ENCODE data around the gene CDX1. TPM values are rescaled to one million over a fixed set of nuclear protein-coding genes. Genes with fewer than 3 reads are reported as not detected.

The CDX1 gene
- total RNA-seq, 1 donor from 2014 or later = not detected

DNA sequence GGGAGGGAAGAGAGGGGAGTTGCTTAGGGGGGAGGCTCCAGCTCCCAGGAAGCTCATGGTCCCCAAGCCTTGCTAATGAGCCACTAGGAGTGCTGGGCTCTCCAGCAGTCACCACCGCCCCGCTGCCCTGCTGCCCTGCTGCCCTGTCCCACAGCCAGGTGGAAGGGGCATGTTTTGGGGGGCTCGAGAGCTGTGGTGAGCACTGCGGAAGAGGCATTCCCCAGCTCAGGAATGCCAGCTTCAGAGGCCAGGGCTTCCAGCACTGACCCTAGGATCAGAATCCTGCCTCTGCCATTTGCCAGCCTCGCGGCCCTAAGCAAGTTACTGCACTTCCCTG, 40.2 kb downstream of the CDX1 start:
- no peak overlapping the region for H3K27ac Mint-ChIP-seq (ENCODE audit: unreplicated experiment)
- H3K36me3 Mint-ChIP-seq (ENCODE audit: unreplicated experiment) = no peaks in the 10 kb centered on the region
- DNase-seq = no peak
- H3K9me3 Mint-ChIP-seq (ENCODE audit: unreplicated experiment) = peaks cover 3% of the 10 kb centered on the region
- H3K27me3 Mint-ChIP-seq (ENCODE audit: unreplicated experiment) = peaks cover 7% of the 10 kb centered on the region
- no peak for TF ChIP-seq CTCF (IDR thresholded peaks at IDR 0.05; ENCODE audit: partially characterized antibody, unreplicated experiment)
- no peak overlapping the region for H3K4me3 Mint-ChIP-seq (ENCODE audit: unreplicated experiment)
- H3K4me1 Mint-ChIP-seq (ENCODE audit: low read depth, unreplicated experiment) = no peaks in the 10 kb centered on the region

GRCh38 chr5:150208187-150209098, 41.9 kb downstream of the CDX1 start:
- Mint-ChIP-seq H3K4me1 (ENCODE audit: low read depth, unreplicated experiment) (no peaks in the 10 kb centered on the region), H3K9me3 (ENCODE audit: unreplicated experiment) (peaks cover 3% of the 10 kb centered on the region), H3K4me3 (ENCODE audit: unreplicated experiment) (no peak overlapping the region), H3K27me3 (ENCODE audit: unreplicated experiment) (peaks cover 7% of the 10 kb centered on the region), H3K27ac (ENCODE audit: unreplicated experiment) (no peak overlapping the region), H3K36me3 (ENCODE audit: unreplicated experiment) (no peaks in the 10 kb centered on the region)
- no peak for TF ChIP-seq CTCF (IDR thresholded peaks at IDR 0.05; ENCODE audit: partially characterized antibody, unreplicated experiment)
- no peak for DNase-seq

DNA sequence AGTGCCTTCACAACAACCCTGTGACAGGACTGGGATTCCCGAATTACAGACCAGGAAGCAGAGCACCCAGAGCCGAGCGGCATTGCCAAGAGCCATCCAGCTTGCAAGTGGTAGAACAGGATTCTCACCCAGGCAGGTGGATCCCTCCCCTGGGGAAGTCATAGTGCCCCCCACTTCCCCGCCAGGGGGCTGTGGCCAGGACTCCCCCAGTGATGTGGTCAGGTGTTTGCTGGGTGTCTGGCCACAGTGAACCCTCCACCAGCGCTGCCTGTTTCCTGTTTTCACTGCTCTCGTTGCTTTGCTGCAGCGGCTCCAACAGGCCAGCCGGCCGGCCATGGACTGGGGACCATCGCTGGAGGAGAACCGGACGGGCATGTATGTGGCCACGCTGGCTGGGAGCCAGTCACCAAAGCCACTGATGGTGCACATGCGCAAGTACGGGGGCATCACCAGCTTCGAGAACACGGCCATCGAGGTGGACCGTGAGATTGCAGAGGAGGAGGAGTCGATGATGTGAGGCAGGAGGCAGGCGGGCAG, 42.6 kb downstream of the CDX1 start:
- Mint-ChIP-seq H3K4me3 (ENCODE audit: unreplicated experiment) (no peak overlapping the region), H3K27me3 (ENCODE audit: unreplicated experiment) (peaks cover 9% of the 10 kb centered on the region), H3K27ac (ENCODE audit: unreplicated experiment) (no peak overlapping the region), H3K36me3 (ENCODE audit: unreplicated experiment) (no peaks in the 10 kb centered on the region), H3K4me1 (ENCODE audit: low read depth, unreplicated experiment) (no peaks in the 10 kb centered on the region), H3K9me3 (ENCODE audit: unreplicated experiment) (peaks cover 3% of the 10 kb centered on the region)
- no peak for TF ChIP-seq CTCF (IDR thresholded peaks at IDR 0.05; ENCODE audit: partially characterized antibody, unreplicated experiment)
- DNase-seq = no peak

GRCh38 chr5:150210644-150211043, 44.1 kb downstream of the CDX1 start:
- Mint-ChIP-seq H3K9me3 (ENCODE audit: unreplicated experiment) (peaks cover 3% of the 10 kb centered on the region), H3K27ac (ENCODE audit: unreplicated experiment) (no peak overlapping the region), H3K27me3 (ENCODE audit: unreplicated experiment) (peaks cover 9% of the 10 kb centered on the region), H3K4me3 (ENCODE audit: unreplicated experiment) (no peak overlapping the region), H3K36me3 (ENCODE audit: unreplicated experiment) (no peaks in the 10 kb centered on the region), H3K4me1 (ENCODE audit: low read depth, unreplicated experiment) (no peaks in the 10 kb centered on the region)
- DNase-seq = no peak
- TF ChIP-seq CTCF (IDR thresholded peaks at IDR 0.05; ENCODE audit: partially characterized antibody, unreplicated experiment) = no peak

Measured in glutamatergic neuron (in vitro differentiated cells).